ENCODE data around the gene PPM1G. TPM values are rescaled to one million over a fixed set of nuclear protein-coding genes. Genes with fewer than 3 reads are reported as not detected.

Gene PPM1G
- total and polyA plus RNA-seq, 2 experiments from 2014 or later, result 72.4 to 81.5 TPM

- in situ Hi-C loops (cut with MboI), result no loop called here
- Histone ChIP-seq H3K9me3 (ENCODE audit: low read depth) (no peaks in the 10 kb centered on the region), H3K27ac (no peak overlapping the region), H3K36me3 (ENCODE audit: low read depth) (no peaks in the 10 kb centered on the region), H3K9ac (no peak overlapping the region), H3F3A (ENCODE audit: insufficient read depth) (peaks cover 6% of the 10 kb centered on the region), H3K27me3 (replicated peaks; ENCODE audit: insufficient read depth) (no peaks in the 10 kb centered on the region), H3K4me2 (ENCODE audit: unreplicated experiment) (no peak overlapping the region), H3K4me1 (ENCODE audit: insufficient read depth) (no peaks in the 10 kb centered on the region), H3K79me2 (ENCODE audit: insufficient read depth) (no peaks in the 10 kb centered on the region), H2AFZ (no peak overlapping the region), H4K20me1 (ENCODE audit: insufficient read depth) (no peaks in the 10 kb centered on the region), H3K4me3 (no peak overlapping the region), H3K9me2 (ENCODE audit: insufficient read depth) (no peaks in the 10 kb centered on the region)
- DNase-seq, result no peak
- no peak for TF ChIP-seq EZH2 (IDR thresholded peaks at IDR 0.05; ENCODE audit: insufficient read depth, poor library complexity, severe bottlenecking)
- TF ChIP-seq EZH2phosphoT487 (IDR thresholded peaks at IDR 0.05; ENCODE audit: insufficient read depth, low read depth), result no peak
- 92 to 97% methylated on average over 3 of the region's 3 CpGs for WGBS, 2 experiments (ENCODE audit: low coverage in 1 of 2, low lambda C conversion rate in 2 of 2, missing lambda C conversion rate in 2 of 2)
Measured at GRCh38 chr2:27422958-27423357, 13.6 kb upstream of the PPM1G start.

- no peaks in the 10 kb centered on the region for H3F3A ChIP-seq (ENCODE audit: insufficient read depth)
- no peak overlapping the region for H2AFZ ChIP-seq
- no peak for DNase-seq
- no peak overlapping the region for H3K27ac ChIP-seq
- in situ Hi-C loops (cut with MboI), result no loop called here
- no peaks in the 10 kb centered on the region for H3K9me3 ChIP-seq (ENCODE audit: low read depth)
- WGBS, 2 experiments (ENCODE audit: low coverage in 1 of 2, low lambda C conversion rate in 2 of 2, missing lambda C conversion rate in 2 of 2), result 89 to 96% methylated on average over 4 of the region's 4 CpGs
- H3K9me2 ChIP-seq (ENCODE audit: insufficient read depth), result no peaks in the 10 kb centered on the region
- H3K4me2 ChIP-seq (ENCODE audit: unreplicated experiment), result no peak overlapping the region
- no peak overlapping the region for H3K9ac ChIP-seq
- no peak for TF ChIP-seq EZH2phosphoT487 (IDR thresholded peaks at IDR 0.05; ENCODE audit: insufficient read depth, low read depth)
- TF ChIP-seq EZH2 (IDR thresholded peaks at IDR 0.05; ENCODE audit: insufficient read depth, poor library complexity, severe bottlenecking), result no peak
- H3K4me1 ChIP-seq (ENCODE audit: insufficient read depth), result no peaks in the 10 kb centered on the region
- H3K27me3 ChIP-seq (replicated peaks; ENCODE audit: insufficient read depth), result no peaks in the 10 kb centered on the region
- H3K4me3 ChIP-seq, result no peak overlapping the region
- no peaks in the 10 kb centered on the region for H4K20me1 ChIP-seq (ENCODE audit: insufficient read depth)
- no peaks in the 10 kb centered on the region for H3K36me3 ChIP-seq (ENCODE audit: low read depth)
- no peaks in the 10 kb centered on the region for H3K79me2 ChIP-seq (ENCODE audit: insufficient read depth)
Measured at GRCh38 chr2:27421660-27422250, 12.4 kb upstream of the PPM1G start.

- no peaks in the 10 kb centered on the region for H3K79me2 ChIP-seq (ENCODE audit: insufficient read depth)
- H3K27ac ChIP-seq, result no peak overlapping the region
- H2AFZ ChIP-seq, result no peak overlapping the region
- no peaks in the 10 kb centered on the region for H3F3A ChIP-seq (ENCODE audit: insufficient read depth)
- no peaks in the 10 kb centered on the region for H4K20me1 ChIP-seq (ENCODE audit: insufficient read depth)
- in situ Hi-C loops (cut with MboI), result no loop called here
- H3K4me2 ChIP-seq (ENCODE audit: unreplicated experiment), result no peak overlapping the region
- no peaks in the 10 kb centered on the region for H3K27me3 ChIP-seq (replicated peaks; ENCODE audit: insufficient read depth)
- no peaks in the 10 kb centered on the region for H3K9me3 ChIP-seq (ENCODE audit: low read depth)
- no peaks in the 10 kb centered on the region for H3K4me1 ChIP-seq (ENCODE audit: insufficient read depth)
- TF ChIP-seq EZH2 (IDR thresholded peaks at IDR 0.05; ENCODE audit: insufficient read depth, poor library complexity, severe bottlenecking) (no peak), EZH2phosphoT487 (IDR thresholded peaks at IDR 0.05; ENCODE audit: insufficient read depth, low read depth) (no peak)
- H3K36me3 ChIP-seq (ENCODE audit: low read depth), result no peaks in the 10 kb centered on the region
- no peak overlapping the region for H3K9ac ChIP-seq
- no peak overlapping the region for H3K4me3 ChIP-seq
- H3K9me2 ChIP-seq (ENCODE audit: insufficient read depth), result no peaks in the 10 kb centered on the region
- no peak for DNase-seq
Measured at GRCh38 chr2:27420996-27421395, 11.6 kb upstream of the PPM1G start.

- no peak for DNase-seq
- Histone ChIP-seq H3F3A (ENCODE audit: insufficient read depth) (no peaks in the 10 kb centered on the region), H3K9me2 (ENCODE audit: insufficient read depth) (no peaks in the 10 kb centered on the region), H3K9me3 (ENCODE audit: low read depth) (no peaks in the 10 kb centered on the region), H3K9ac (no peak overlapping the region), H3K4me1 (ENCODE audit: insufficient read depth) (no peaks in the 10 kb centered on the region), H3K4me3 (no peak overlapping the region), H3K27me3 (replicated peaks; ENCODE audit: insufficient read depth) (no peaks in the 10 kb centered on the region), H3K36me3 (ENCODE audit: low read depth) (no peaks in the 10 kb centered on the region), H3K79me2 (ENCODE audit: insufficient read depth) (no peaks in the 10 kb centered on the region), H2AFZ (no peak overlapping the region), H3K27ac (no peak overlapping the region), H4K20me1 (ENCODE audit: insufficient read depth) (no peaks in the 10 kb centered on the region), H3K4me2 (ENCODE audit: unreplicated experiment) (no peak overlapping the region)
- in situ Hi-C loops (cut with MboI), result no loop called here
- TF ChIP-seq EZH2phosphoT487 (IDR thresholded peaks at IDR 0.05; ENCODE audit: insufficient read depth, low read depth) (no peak), EZH2 (IDR thresholded peaks at IDR 0.05; ENCODE audit: insufficient read depth, poor library complexity, severe bottlenecking) (no peak)
- WGBS, 2 experiments (ENCODE audit: low coverage in 1 of 2, low lambda C conversion rate in 2 of 2, missing lambda C conversion rate in 2 of 2), result 92 to 95% methylated on average over 6 of the region's 6 CpGs
Measured at GRCh38 chr2:27416151-27416550, 6.8 kb upstream of the PPM1G start.
